Activated naive CD8-positive, alpha-beta T cell treated with anti-CD3 and anti-CD28 coated beads, Interleukin-2, amount 50 U/mL, for 24 hours (primary cell): ENCODE data around the gene NOP16.
"Not testable (repeated sequence)": the region's sequence is repeated elsewhere in the genome, so short reads cannot be mapped to it uniquely, and the experiment has no call there.

Experiments used
- ATAC-seq: fragments of 150-1000 bp; cut with Tn5 transposase; one replicate; pipeline ENCODE4 v1.10.0; 2021
- DNase-seq: peaks from one replicate; pipeline ENCODE4 v3.0.0; 2021
- H3K27ac Mint-ChIP-seq: one replicate; pipeline ENCODE4 v1.8.0; 2021; ENCODE audit warnings: mild to moderate bottlenecking, mixed read lengths
- H3K27me3 Mint-ChIP-seq: one replicate; pipeline ENCODE4 v1.8.0; 2021; ENCODE audit warnings: mixed read lengths
- H3K36me3 Mint-ChIP-seq: one replicate; pipeline ENCODE4 v1.8.0; 2021; ENCODE audit warnings: low read depth, mixed read lengths
- H3K4me1 Mint-ChIP-seq: one replicate; pipeline ENCODE4 v1.8.0; 2021; ENCODE audit warnings: mixed read lengths
- H3K4me3 Mint-ChIP-seq: one replicate; pipeline ENCODE4 v1.8.0; 2021; ENCODE audit warnings: mild to moderate bottlenecking, moderate library complexity, mixed read lengths
- H3K9me3 Mint-ChIP-seq: one replicate; pipeline ENCODE4 v1.8.0; 2021; ENCODE audit warnings: mixed read lengths

The NOP16 gene

GRCh38 chr5:176415240-176415951, 27.0 kb upstream of the NOP16 start:
- peak overlapping the region; percentile 65 for H3K27ac Mint-ChIP-seq
- no peak for DNase-seq
- no peaks in the 10 kb centered on the region for H3K36me3 Mint-ChIP-seq
- peak overlapping the region; percentile 79 for H3K4me3 Mint-ChIP-seq
- H3K27me3 Mint-ChIP-seq: no peaks in the 10 kb centered on the region
- ATAC-seq: no peak
- no peaks in the 10 kb centered on the region for H3K9me3 Mint-ChIP-seq
- H3K4me1 Mint-ChIP-seq: peaks cover 38% of the 10 kb centered on the region

DNA sequence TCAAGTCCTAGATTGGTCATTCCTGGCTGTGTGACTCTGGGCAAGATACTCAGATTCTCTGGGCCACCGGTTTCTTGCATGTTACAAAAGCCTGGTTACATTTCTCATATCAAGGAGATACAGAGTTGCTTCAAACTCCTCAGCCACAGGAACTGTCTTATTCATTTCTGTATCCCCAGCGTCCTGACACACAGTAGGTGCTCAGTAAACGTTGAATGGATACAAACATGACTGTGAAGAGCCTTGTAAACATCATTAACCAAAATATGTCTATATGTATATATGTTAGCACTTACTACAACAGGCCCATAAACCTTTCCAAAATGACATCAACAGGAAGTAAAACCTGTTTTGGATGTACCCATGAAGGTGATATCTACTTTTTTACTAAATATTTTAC, 26.3 kb upstream of the NOP16 start:
- no peaks in the 10 kb centered on the region for H3K27me3 Mint-ChIP-seq
- no peak for ATAC-seq
- H3K36me3 Mint-ChIP-seq: peaks cover 5% of the 10 kb centered on the region
- no peaks in the 10 kb centered on the region for H3K9me3 Mint-ChIP-seq
- DNase-seq: no peak
- H3K4me1 Mint-ChIP-seq: peaks cover 38% of the 10 kb centered on the region
- no peak overlapping the region for H3K27ac Mint-ChIP-seq
- H3K4me3 Mint-ChIP-seq: peak overlapping the region; percentile 79

DNA sequence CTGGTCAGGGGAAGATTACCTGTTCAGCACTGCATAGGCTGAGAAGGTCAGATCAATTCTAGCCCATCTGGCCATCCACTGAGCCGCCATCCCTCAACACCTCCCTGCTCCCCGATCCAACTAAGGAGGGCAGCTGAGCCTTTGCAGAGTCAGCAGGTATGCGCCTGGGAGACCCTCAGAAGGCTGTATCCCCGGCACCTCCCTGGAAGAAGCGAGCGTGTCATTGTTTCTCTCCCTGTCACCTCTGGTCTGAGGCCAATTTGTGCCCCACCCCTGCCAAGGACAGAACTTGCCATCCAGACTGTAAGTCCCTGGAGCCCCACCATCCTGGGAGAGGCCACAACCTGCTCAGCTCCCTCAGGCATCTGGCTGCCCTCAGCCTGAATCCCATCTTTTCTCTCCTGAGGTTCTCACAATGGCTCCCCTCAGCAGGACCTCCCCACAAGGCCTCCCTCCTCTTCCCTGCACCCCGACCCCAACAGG, 25.4 kb upstream of the NOP16 start:
- no peak for DNase-seq

GRCh38 chr5:176413255-176413565, 24.8 kb upstream of the NOP16 start:
- H3K36me3 Mint-ChIP-seq: peaks cover 6% of the 10 kb centered on the region
- H3K9me3 Mint-ChIP-seq: no peaks in the 10 kb centered on the region
- no peak overlapping the region for H3K4me3 Mint-ChIP-seq
- H3K27ac Mint-ChIP-seq: no peak overlapping the region
- ATAC-seq (no peak), DNase-seq (no peak)
- H3K27me3 Mint-ChIP-seq: no peaks in the 10 kb centered on the region
- peaks cover 38% of the 10 kb centered on the region for H3K4me1 Mint-ChIP-seq

More for the DNA sequence above, 25.4 kb upstream of the NOP16 start:
- Mint-ChIP-seq H3K4me1 (peaks cover 38% of the 10 kb centered on the region), H3K9me3 (no peaks in the 10 kb centered on the region), H3K4me3 (no peak overlapping the region), H3K27me3 (no peaks in the 10 kb centered on the region), H3K27ac (no peak overlapping the region), H3K36me3 (peaks cover 6% of the 10 kb centered on the region)
- ATAC-seq: no peak

DNA sequence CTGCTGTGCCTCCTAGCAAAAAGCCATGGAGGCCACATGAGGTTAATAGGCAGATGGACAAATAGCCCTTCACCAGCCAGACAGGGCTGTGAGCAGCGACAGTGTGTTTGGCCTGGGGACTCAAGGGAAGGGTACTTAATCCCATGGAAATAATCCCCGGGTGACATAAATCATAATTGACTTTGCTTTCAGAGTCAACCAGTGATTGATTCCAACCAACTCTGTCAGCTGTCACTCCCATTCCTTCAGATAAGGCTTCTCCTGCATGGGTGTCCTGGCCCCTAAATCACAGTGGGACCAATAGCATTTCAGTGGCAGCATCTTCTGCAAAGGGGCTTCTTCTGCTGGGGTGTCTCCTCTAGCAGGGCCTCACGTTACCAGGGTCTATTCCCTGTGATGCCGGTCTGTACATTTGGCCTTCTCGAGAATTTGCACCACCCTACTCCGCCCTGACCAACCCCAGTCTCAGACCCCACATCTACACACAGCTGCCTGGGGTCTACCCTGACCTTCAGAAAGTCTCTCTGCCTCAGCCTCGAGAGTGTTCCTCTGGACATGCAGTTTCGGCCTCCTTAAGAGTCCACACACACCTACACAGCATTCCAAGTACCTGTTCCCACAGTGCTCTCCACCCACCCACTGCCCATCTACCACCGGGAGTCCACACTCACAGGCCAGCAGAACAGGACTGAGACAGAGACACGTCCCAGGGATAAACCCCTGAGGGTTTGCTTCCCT, 24.3 kb upstream of the NOP16 start:
- peaks cover 6% of the 10 kb centered on the region for H3K36me3 Mint-ChIP-seq
- H3K9me3 Mint-ChIP-seq: no peaks in the 10 kb centered on the region
- ATAC-seq (no peak), DNase-seq (no peak)
- H3K4me1 Mint-ChIP-seq: peaks cover 38% of the 10 kb centered on the region
- no peak overlapping the region for H3K4me3 Mint-ChIP-seq
- no peaks in the 10 kb centered on the region for H3K27me3 Mint-ChIP-seq
- no peak overlapping the region for H3K27ac Mint-ChIP-seq

- H3K9me3 Mint-ChIP-seq: no peaks in the 10 kb centered on the region
- no peak for ATAC-seq
These were observed 22.2 kb upstream of the NOP16 start for GRCh38 chr5:176410486-176411180.

DNA sequence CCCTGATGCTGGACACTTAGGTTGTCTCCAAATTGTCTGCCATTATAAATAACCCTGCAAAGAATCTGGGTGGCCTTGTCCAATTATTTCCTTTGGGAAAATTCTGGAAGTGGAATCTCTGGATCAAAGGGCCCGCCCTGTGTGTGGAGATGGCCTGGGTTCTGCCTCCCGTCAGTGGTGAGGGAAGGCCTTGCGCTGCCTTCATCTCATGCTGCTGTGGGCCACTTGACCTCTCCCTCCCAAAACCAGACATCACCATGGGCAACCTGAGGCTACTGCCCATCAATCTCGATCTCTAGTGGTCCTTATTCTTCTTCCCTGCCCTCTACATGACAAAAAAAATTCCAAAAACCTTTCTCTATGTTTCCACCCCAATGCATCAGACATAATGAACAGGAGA, 21.4 kb upstream of the NOP16 start:
- Mint-ChIP-seq H3K9me3 (no peaks in the 10 kb centered on the region), H3K27me3 (no peaks in the 10 kb centered on the region), H3K4me1 (peaks cover 22% of the 10 kb centered on the region), H3K36me3 (peaks cover 7% of the 10 kb centered on the region), H3K27ac (no peak overlapping the region), H3K4me3 (no peak overlapping the region)
- ATAC-seq: no peak
- no peak for DNase-seq

More at GRCh38 chr5:176410486-176411180, 22.2 kb upstream of the NOP16 start:
- Mint-ChIP-seq H3K4me3 (no peak overlapping the region), H3K36me3 (peaks cover 6% of the 10 kb centered on the region), H3K27ac (no peak overlapping the region), H3K27me3 (no peaks in the 10 kb centered on the region), H3K4me1 (peaks cover 30% of the 10 kb centered on the region)
- DNase-seq: no peak

GRCh38 chr5:176408590-176408989, 20.2 kb upstream of the NOP16 start:
- Mint-ChIP-seq H3K27me3 (no peaks in the 10 kb centered on the region), H3K4me3 (no peak overlapping the region), H3K9me3 (no peaks in the 10 kb centered on the region), H3K27ac (no peak overlapping the region), H3K4me1 (peaks cover 10% of the 10 kb centered on the region), H3K36me3 (peaks cover 8% of the 10 kb centered on the region)
- DNase-seq: no peak
- no peak for ATAC-seq

GRCh38 chr5:176408252-176408573, 19.8 kb upstream of the NOP16 start:
- H3K27ac Mint-ChIP-seq, ATAC-seq, H3K4me1 Mint-ChIP-seq, H3K9me3 Mint-ChIP-seq, H3K27me3 Mint-ChIP-seq, H3K36me3 Mint-ChIP-seq, H3K4me3 Mint-ChIP-seq, DNase-seq: not testable (repeated sequence)

GRCh38 chr5:176407456-176408251, 19.3 kb upstream of the NOP16 start:
- H3K36me3 Mint-ChIP-seq: peaks cover 9% of the 10 kb centered on the region
- DNase-seq (no peak), ATAC-seq (no peak)
- no peak overlapping the region for H3K27ac Mint-ChIP-seq
- H3K4me3 Mint-ChIP-seq: no peak overlapping the region
- no peaks in the 10 kb centered on the region for H3K27me3 Mint-ChIP-seq
- H3K4me1 Mint-ChIP-seq: peaks cover 9% of the 10 kb centered on the region
- H3K9me3 Mint-ChIP-seq: no peaks in the 10 kb centered on the region

- no peak for DNase-seq
- H3K4me1 Mint-ChIP-seq: peaks cover 9% of the 10 kb centered on the region
- H3K4me3 Mint-ChIP-seq: no peak overlapping the region
- peaks cover 11% of the 10 kb centered on the region for H3K36me3 Mint-ChIP-seq
- no peaks in the 10 kb centered on the region for H3K27me3 Mint-ChIP-seq
- no peak for ATAC-seq
- no peaks in the 10 kb centered on the region for H3K9me3 Mint-ChIP-seq
- no peak overlapping the region for H3K27ac Mint-ChIP-seq
These were observed 18.1 kb upstream of the NOP16 start for GRCh38 chr5:176406436-176407052.

DNA sequence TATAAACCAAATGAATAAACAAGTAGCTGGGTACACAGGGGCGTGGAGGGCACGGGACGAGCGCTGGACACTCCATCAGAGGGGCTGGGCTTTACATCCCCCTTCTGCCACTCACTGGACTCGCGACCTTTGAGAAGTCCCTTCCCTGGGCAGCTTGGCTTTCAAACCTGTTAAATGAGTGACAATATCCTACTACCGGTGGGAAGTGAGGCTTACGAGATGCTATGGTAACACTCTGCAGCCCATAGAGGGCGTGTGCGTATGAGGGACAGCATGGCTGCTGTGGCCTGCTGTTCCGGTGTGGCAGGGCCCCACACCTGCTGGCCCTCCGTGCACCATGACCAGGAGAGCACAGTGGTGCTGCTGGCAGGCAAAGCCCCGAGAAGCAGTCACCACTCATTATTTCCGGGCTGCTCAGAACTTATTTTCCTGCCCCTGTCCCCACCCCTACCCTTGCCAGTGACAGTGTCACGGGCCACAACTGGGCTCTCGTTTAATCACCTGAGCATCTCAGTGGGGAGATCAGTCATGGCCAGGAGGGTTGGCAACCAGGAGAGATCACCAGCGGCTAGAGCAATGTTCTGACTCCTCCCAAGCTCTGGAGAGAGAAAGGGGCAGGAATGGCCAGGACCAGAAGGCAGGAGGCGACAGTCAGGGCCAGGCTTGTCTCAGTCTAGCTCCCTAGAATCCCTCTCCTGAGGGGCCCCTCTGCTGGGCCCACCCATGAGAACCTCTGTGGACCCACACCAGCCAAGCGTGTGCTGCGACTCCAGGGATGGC, 17.4 kb upstream of the NOP16 start:
- no peak overlapping the region for H3K27ac Mint-ChIP-seq
- H3K4me1 Mint-ChIP-seq: peaks cover 2% of the 10 kb centered on the region
- no peaks in the 10 kb centered on the region for H3K9me3 Mint-ChIP-seq
- DNase-seq: no peak
- no peak for ATAC-seq
- peaks cover 11% of the 10 kb centered on the region for H3K36me3 Mint-ChIP-seq
- H3K4me3 Mint-ChIP-seq: no peak overlapping the region
- H3K27me3 Mint-ChIP-seq: no peaks in the 10 kb centered on the region

GRCh38 chr5:176401281-176402205, 13.1 kb upstream of the NOP16 start:
- no peak overlapping the region for H3K4me3 Mint-ChIP-seq
- ATAC-seq (no peak), DNase-seq (no peak)

More at GRCh38 chr5:176401281-176402205, 13.1 kb upstream of the NOP16 start:
- Mint-ChIP-seq H3K36me3 (peaks cover 5% of the 10 kb centered on the region), H3K4me1 (no peaks in the 10 kb centered on the region), H3K27me3 (no peaks in the 10 kb centered on the region), H3K9me3 (no peaks in the 10 kb centered on the region), H3K27ac (no peak overlapping the region)
